IMR-90 (cell line): Measurements from ENCODE around the gene VAC14.

Experiments
- CTCF ChIP-seq: conservative IDR thresholded peaks from 2 replicates; pipeline ENCODE4 v1.5.1; 2012; ENCODE audit warnings: mild to moderate bottlenecking, low read depth, low read length, improper control_type of control experiment
- ELK1 ChIP-seq: fragments of 150-350 bp; IDR thresholded peaks from 2 replicates; pipeline ENCODE4 v1.6.1; 2016; ENCODE audit warnings: low read depth, mild to moderate bottlenecking, low read length, moderate library complexity, borderline replicate concordance
- NFE2L2 ChIP-seq: fragments of 150-350 bp; IDR thresholded peaks from 2 replicates; pipeline ENCODE4 v1.6.1; 2016; ENCODE audit warnings: low read depth, mild to moderate bottlenecking, low read length
- POLR2A ChIP-seq: IDR thresholded peaks from 2 replicates; pipeline ENCODE4 v1.6.1; 2012; ENCODE audit warnings: mild to moderate bottlenecking, low read depth, low read length

- TF ChIP-seq CTCF: no peak
- TF ChIP-seq POLR2A: no peak
- no peak for TF ChIP-seq ELK1
- TF ChIP-seq NFE2L2: no peak
These were observed 89.5 kb downstream of the VAC14 start for GRCh38 chr16:70711211-70712031.
